ENCODE measurements around the gene TBCB.

GRCh38 chr19:36128392-36128736 is 13.1 kb downstream of the TBCB start:
- TF ChIP-seq, protein P1, sequence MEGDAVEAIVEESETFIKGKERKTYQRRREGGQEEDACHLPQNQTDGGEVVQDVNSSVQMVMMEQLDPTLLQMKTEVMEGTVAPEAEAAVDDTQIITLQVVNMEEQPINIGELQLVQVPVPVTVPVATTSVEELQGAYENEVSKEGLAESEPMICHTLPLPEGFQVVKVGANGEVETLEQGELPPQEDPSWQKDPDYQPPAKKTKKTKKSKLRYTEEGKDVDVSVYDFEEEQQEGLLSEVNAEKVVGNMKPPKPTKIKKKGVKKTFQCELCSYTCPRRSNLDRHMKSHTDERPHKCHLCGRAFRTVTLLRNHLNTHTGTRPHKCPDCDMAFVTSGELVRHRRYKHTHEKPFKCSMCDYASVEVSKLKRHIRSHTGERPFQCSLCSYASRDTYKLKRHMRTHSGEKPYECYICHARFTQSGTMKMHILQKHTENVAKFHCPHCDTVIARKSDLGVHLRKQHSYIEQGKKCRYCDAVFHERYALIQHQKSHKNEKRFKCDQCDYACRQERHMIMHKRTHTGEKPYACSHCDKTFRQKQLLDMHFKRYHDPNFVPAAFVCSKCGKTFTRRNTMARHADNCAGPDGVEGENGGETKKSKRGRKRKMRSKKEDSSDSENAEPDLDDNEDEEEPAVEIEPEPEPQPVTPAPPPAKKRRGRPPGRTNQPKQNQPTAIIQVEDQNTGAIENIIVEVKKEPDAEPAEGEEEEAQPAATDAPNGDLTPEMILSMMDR (conservative IDR thresholded peaks at IDR 0.05; ENCODE audit: low read depth, low read length), result no peak
- TF ChIP-seq POLR2A (IDR thresholded peaks at IDR 0.05; ENCODE audit: low read depth, low read length), result no peak
- TF ChIP-seq RCOR1 (IDR thresholded peaks at IDR 0.05; ENCODE audit: insufficient replicate concordance, low read length), result no peak
- TF ChIP-seq, protein P2, sequence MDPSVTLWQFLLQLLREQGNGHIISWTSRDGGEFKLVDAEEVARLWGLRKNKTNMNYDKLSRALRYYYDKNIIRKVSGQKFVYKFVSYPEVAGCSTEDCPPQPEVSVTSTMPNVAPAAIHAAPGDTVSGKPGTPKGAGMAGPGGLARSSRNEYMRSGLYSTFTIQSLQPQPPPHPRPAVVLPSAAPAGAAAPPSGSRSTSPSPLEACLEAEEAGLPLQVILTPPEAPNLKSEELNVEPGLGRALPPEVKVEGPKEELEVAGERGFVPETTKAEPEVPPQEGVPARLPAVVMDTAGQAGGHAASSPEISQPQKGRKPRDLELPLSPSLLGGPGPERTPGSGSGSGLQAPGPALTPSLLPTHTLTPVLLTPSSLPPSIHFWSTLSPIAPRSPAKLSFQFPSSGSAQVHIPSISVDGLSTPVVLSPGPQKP (IDR thresholded peaks at IDR 0.05; ENCODE audit: borderline replicate concordance, low read depth, low read length), result no peak
